Fibroblast of lung (primary cell): ENCODE results near the gene ANXA4. TPM values are rescaled to one million over a fixed set of nuclear protein-coding genes. Genes with fewer than 3 reads are reported as not detected.
A peak's percentile ranks its signal among the peaks of the same experiment; 100 is the strongest.

Experiments
- DNase-seq, 2 donors: peaks; one replicate each; pipeline versions ENCODE4 v3.0.0 to v3.0.0-alpha.2; 2010; ENCODE audit warnings: low read depth in 2 of 2
- H2AFZ ChIP-seq: 2 replicates; pipeline ENCODE4 v1.5.1; 2012; ENCODE audit warnings: low read length, control low read depth, inconsistent platforms
- H3K27ac ChIP-seq: 2 replicates; pipeline ENCODE4 v1.5.1; 2011; ENCODE audit warnings: low read length, control low read depth; ENCODE audit not compliant: insufficient read depth
- H3K27me3 ChIP-seq: 2 replicates; pipeline ENCODE4 v1.5.1; 2011; ENCODE audit warnings: mild to moderate bottlenecking, low read length; ENCODE audit not compliant: control insufficient read depth, insufficient read depth
- H3K36me3 ChIP-seq: 2 replicates; pipeline ENCODE4 v1.5.1; 2011; ENCODE audit warnings: low read length; ENCODE audit not compliant: control insufficient read depth, insufficient read depth
- H3K4me1 ChIP-seq: 2 replicates; pipeline ENCODE4 v1.5.1; 2011; ENCODE audit warnings: low read length; ENCODE audit not compliant: control insufficient read depth, insufficient read depth; ENCODE audit errors: extremely low read depth
- H3K4me2 ChIP-seq: 2 replicates; pipeline ENCODE4 v1.5.1; 2011; ENCODE audit warnings: low read length, control low read depth; ENCODE audit not compliant: insufficient read depth; ENCODE audit errors: extremely low read depth
- H3K4me3 ChIP-seq, 4 experiments: fragments of 200-600 bp in 1 of 4; sonication (generic) in 1 of 4; replicated peaks in 1 of 4; 2 replicates each; pipeline ENCODE4 v1.5.1; 2011 to 2016; ENCODE audit warnings: low read length in 4 of 4, low read depth in 3 of 4, mild to moderate bottlenecking in 3 of 4, control low read depth in 2 of 4, inconsistent platforms in 1 of 4, mixed read lengths in 1 of 4; ENCODE audit not compliant: insufficient read depth in 1 of 4; ENCODE audit errors: control extremely low read depth in 1 of 4
- H3K79me2 ChIP-seq: 2 replicates; pipeline ENCODE4 v1.5.1; 2012; ENCODE audit warnings: mild to moderate bottlenecking, low read length, inconsistent platforms; ENCODE audit not compliant: control insufficient read depth, insufficient read depth
- H3K9ac ChIP-seq: 2 replicates; pipeline ENCODE4 v1.5.1; 2011; ENCODE audit warnings: mild to moderate bottlenecking, low read length, control low read depth; ENCODE audit not compliant: insufficient read depth
- H3K9me3 ChIP-seq: 2 replicates; pipeline ENCODE4 v1.5.1; 2012; ENCODE audit warnings: low read depth, low read length; ENCODE audit not compliant: control insufficient read depth, insufficient read depth
- H4K20me1 ChIP-seq: 2 replicates; pipeline ENCODE4 v1.5.1; 2011; ENCODE audit warnings: low read length; ENCODE audit not compliant: control insufficient read depth, insufficient read depth; ENCODE audit errors: extremely low read depth
- CTCF ChIP-seq, 2 donors: IDR thresholded peaks in 1 of 2; conservative IDR thresholded peaks in 1 of 2; 1 replicate in 1 of 2; 2 replicates in 1 of 2; pipeline ENCODE4 v1.5.1; 2011 to 2012; ENCODE audit warnings: low read length in 2 of 2, control low read depth in 1 of 2, inconsistent platforms in 1 of 2, low read depth in 1 of 2, mild to moderate bottlenecking in 1 of 2
- EZH2 ChIP-seq: IDR thresholded peaks from 2 replicates; pipeline ENCODE4 v1.5.1; 2012; ENCODE audit warnings: low read length, control low read depth, mild to moderate bottlenecking; ENCODE audit errors: missing control alignments
- polyA plus RNA-seq, 2 donors: library from polyadenylated mRNA; depleted of rRNA in 1 of 2; stranded (reverse) in 1 of 2; unstranded in 1 of 2; fragments of >200 nt; gene quantifications; 2 replicates each; pipeline ENCODE4 v1.2.1, GENCODE V29; 2011 to 2012; ENCODE audit warnings: missing spikeins in 1 of 2
- total RNA-seq: library from RNA; depleted of rRNA; stranded (reverse); fragments of >200 nt; gene quantifications from 2 replicates; pipeline ENCODE4 v1.2.1, GENCODE V29; 2014

ANXA4 gene
- total and polyA plus RNA-seq, 2 donors (not counting 1 experiment from before 2014, with no cell fraction given) = 98.4 to 114 TPM

GRCh38 chr2:69716555-69717120, 25.3 kb upstream of the ANXA4 start:
- Histone ChIP-seq H3K4me2 (no peak overlapping the region), H3K4me3 (no peak overlapping the region), H3K9ac (no peak overlapping the region), H4K20me1 (no peaks in the 10 kb centered on the region), H3K4me1 (peaks cover 2% of the 10 kb centered on the region), H3K9me3 (no peaks in the 10 kb centered on the region), H3K79me2 (no peaks in the 10 kb centered on the region), H3K36me3 (no peaks in the 10 kb centered on the region), H3K27ac (no peak overlapping the region), H2AFZ (no peak overlapping the region), H3K27me3 (no peaks in the 10 kb centered on the region)
- TF ChIP-seq CTCF (conservative IDR thresholded peaks at IDR 0.05 in 1 of 2, IDR thresholded peaks at IDR 0.05 in 1 of 2; ENCODE audit: low read depth in 1 of 2, low read length in 2 of 2) (peak; percentile 12), EZH2 (no peak)
- DNase-seq = peak; percentile 44 to 77

DNA sequence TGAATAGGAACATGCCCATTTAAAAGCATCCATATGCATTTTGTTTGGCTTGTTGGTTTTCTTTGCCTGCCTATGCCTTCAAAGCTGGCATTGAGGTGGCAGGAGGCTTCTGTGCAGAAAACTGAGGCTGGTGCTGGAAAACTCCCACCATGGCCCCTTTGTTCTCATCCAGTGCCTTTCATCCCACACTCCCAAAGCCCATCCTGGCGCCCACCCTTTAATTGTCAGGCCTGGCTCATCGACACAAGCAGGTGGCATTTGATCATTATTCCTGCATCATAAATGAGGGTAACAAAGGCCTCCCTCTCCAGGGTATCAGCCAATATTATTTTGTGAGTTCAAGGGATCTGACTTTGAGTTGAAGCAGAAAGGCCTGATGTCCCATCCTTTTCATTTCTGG, 24.7 kb upstream of the ANXA4 start:
- no peak overlapping the region for H3K4me3 ChIP-seq
- H3K9me3 ChIP-seq = no peaks in the 10 kb centered on the region
- no peaks in the 10 kb centered on the region for H3K36me3 ChIP-seq
- H3K4me2 ChIP-seq = no peak overlapping the region
- no peaks in the 10 kb centered on the region for H4K20me1 ChIP-seq
- no peak overlapping the region for H3K9ac ChIP-seq
- peaks cover 2% of the 10 kb centered on the region for H3K4me1 ChIP-seq
- DNase-seq = no peak
- H3K27ac ChIP-seq = no peak overlapping the region
- no peak for TF ChIP-seq CTCF (conservative IDR thresholded peaks at IDR 0.05 in 1 of 2, IDR thresholded peaks at IDR 0.05 in 1 of 2; ENCODE audit: low read depth in 1 of 2, low read length in 2 of 2)
- TF ChIP-seq EZH2 = no peak
- no peaks in the 10 kb centered on the region for H3K79me2 ChIP-seq
- no peak overlapping the region for H2AFZ ChIP-seq
- no peaks in the 10 kb centered on the region for H3K27me3 ChIP-seq

- peak in 1 of 2 donors; percentile 81 for DNase-seq
- no peak overlapping the region for H2AFZ ChIP-seq
- no peak overlapping the region for H3K4me3 ChIP-seq
- no peak overlapping the region for H3K4me2 ChIP-seq
- TF ChIP-seq CTCF (conservative IDR thresholded peaks at IDR 0.05 in 1 of 2, IDR thresholded peaks at IDR 0.05 in 1 of 2; ENCODE audit: low read depth in 1 of 2, low read length in 2 of 2) = no peak
- no peak for TF ChIP-seq EZH2
- H4K20me1 ChIP-seq = no peaks in the 10 kb centered on the region
- no peaks in the 10 kb centered on the region for H3K27me3 ChIP-seq
- no peak overlapping the region for H3K9ac ChIP-seq
- no peaks in the 10 kb centered on the region for H3K79me2 ChIP-seq
- no peaks in the 10 kb centered on the region for H3K9me3 ChIP-seq
- no peak overlapping the region for H3K27ac ChIP-seq
- H3K36me3 ChIP-seq = no peaks in the 10 kb centered on the region
- H3K4me1 ChIP-seq = peaks cover 2% of the 10 kb centered on the region
Observed at GRCh38 chr2:69717861-69718273, 24.1 kb upstream of the ANXA4 start.
